ENCODE results near the gene DAPK3.
"Not testable (repeated sequence)": the region's sequence is repeated elsewhere in the genome, so short reads cannot be mapped to it uniquely, and the experiment has no call there.

Gene DAPK3

DNA sequence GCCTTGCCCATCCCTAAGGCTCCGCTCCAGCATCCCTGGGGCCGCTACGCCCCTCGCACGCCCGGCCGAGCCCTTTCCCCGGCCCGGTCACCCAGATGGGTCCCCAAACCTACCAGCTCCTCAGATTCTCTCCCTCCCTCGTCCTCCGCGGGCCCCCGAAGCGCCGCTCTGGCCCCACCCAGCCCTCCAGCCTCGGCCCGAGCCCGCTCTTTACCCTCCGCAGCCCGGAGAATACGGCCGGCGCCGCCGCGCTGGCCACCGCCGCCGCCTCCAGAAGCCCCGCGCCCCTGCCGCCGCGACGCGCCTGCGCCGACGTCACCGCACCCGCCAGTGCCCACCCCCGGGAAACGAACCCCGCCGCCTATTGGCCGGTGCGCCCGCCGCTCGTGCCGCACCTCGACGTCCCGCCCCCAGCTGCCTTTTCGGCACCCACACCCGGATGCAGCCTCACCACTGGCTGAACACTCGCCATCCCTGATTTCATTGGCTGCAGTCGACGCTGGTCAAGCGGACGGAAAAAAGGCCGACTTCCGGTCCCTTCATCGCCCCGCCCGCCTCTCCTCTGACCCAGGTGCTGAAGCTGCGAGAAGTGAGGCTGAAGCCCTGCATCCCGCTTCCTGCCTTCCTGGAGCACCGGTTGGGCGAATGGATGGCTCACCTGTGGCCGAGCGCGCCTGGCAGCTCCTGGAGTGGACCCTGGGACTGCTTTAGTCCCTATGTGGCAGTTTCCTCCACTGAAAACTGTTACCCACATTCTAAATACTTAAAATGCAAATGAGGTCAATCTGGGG, at the start of gene DAPK3:
DAPK3 (minus strand) TSS at position 292 of the 791 bp plus-strand sequence. CDS start 1,364 bp downstream, outside the sequence.
- peak; percentile 97 to 98 (median 98) for DNase-seq

DNA sequence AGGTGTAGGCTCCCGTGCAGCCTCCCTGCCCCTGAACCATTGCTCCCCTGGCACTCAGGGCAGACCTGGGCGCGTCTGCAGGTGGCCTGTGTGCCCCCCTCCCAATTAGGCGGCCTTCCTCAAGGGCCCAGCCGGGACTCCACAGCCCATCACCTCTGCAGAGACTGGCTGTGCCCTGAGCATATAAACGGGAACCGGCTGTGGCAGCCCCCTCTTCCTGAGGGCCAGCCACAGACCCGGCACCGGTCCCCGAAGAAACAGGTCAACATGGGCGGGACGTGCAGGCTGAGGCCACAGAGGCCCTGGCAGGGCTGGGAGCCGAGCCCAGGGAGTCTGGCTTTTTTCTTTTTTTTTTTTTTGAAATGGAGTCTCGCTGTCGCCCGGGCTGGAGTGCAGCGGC, 48.7 kb upstream of the DAPK3 start:
- DNase-seq: no peak

DNA sequence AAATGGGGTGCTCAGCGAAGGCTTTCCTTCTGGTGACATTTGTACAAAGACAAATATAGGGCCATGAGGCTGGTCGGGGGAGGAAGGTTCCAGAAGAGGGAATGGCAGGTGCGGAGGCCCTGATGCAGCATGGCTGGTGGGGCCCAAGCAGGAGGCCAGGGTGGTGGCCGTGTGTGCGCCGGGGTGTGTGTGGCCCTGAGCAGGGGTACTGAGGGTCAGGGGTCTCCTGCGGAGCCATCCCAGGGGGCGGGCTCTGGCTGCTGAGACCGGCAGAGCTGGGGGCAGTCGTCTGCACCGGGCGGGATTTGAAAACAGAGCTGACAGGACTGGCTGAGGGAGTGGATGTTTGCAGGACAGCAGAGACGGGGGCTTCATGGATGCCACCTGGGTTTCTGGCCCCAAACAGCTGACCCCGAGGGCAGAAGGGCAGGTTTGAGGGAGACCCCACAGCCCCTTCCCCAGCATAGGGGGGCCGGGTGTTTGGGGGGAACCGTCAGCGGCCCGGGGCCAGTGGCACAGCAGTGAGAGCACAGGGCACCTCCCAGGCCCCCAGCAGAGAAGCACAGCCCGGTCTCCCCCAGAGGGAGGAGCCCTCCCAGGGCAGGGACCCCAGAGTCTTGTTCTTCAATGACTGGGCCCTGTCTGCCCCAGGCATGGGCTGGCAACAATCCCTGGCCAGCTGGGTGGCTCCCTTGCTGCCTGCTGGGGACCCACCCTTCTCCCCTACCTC, 48.0 kb upstream of the DAPK3 start:
- DNase-seq: no peak

GRCh38 chr19:4018140-4018613, 47.3 kb upstream of the DAPK3 start:
- no peak for DNase-seq

DNA sequence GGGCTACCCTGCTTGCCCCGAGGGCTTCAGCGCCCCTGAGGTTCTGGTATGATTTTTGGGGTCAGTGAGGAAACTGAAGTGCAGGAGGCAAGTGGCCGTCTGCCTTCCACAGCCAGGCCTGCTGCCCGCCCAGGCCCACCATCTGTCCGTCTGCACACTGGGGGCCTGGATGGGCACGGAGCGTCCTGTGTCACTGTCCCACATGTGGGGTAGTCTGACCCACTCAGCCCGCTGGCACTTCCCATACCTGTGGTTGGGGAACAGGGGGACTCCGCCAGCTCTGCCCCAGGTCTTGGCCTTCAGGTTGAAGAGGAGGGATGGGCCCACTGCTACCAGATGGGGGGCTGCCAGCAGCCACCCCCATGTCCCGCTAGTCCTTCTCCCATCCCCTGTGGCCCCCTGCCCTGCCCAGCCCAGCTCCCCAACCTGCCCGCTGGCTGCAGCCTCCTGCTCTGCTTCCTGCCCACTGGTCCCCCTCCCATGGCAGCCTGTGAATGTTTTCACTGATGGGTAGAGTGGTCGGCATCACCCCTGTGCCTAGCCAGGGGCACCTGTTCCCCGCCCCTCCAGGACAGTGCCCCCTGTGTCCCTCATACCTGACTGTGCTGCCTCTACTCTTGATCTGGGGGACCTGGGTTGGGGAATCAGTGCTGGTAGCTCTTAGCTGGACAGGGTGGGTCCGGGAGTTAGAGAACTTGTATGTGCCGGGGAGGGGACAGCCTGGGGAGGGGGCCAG, 46.2 kb upstream of the DAPK3 start:
- DNase-seq: no peak

DNA sequence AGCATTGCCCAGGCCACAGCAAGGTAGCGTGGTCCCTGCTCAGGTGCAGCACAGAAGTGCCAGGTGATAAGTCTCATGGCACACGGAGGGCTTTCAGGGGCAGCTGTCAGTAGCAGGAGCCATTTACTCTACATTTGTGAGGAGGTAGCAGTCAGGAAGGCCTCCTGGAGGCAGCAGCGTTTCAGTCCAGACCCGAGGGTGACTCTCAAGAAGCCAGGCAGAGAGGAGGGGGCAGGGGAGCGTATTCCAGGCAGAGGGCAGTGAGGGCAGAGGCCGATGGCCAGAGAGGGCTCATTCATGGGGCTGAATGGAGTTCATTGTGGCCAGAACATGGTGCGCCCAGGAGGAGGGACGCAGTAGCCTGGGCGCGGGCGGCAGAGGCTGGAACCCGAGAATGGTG, 45.6 kb upstream of the DAPK3 start:
- no peak for DNase-seq

- no peak for DNase-seq
These were observed 45.0 kb upstream of the DAPK3 start for GRCh38 chr19:4015705-4016402.

DNA sequence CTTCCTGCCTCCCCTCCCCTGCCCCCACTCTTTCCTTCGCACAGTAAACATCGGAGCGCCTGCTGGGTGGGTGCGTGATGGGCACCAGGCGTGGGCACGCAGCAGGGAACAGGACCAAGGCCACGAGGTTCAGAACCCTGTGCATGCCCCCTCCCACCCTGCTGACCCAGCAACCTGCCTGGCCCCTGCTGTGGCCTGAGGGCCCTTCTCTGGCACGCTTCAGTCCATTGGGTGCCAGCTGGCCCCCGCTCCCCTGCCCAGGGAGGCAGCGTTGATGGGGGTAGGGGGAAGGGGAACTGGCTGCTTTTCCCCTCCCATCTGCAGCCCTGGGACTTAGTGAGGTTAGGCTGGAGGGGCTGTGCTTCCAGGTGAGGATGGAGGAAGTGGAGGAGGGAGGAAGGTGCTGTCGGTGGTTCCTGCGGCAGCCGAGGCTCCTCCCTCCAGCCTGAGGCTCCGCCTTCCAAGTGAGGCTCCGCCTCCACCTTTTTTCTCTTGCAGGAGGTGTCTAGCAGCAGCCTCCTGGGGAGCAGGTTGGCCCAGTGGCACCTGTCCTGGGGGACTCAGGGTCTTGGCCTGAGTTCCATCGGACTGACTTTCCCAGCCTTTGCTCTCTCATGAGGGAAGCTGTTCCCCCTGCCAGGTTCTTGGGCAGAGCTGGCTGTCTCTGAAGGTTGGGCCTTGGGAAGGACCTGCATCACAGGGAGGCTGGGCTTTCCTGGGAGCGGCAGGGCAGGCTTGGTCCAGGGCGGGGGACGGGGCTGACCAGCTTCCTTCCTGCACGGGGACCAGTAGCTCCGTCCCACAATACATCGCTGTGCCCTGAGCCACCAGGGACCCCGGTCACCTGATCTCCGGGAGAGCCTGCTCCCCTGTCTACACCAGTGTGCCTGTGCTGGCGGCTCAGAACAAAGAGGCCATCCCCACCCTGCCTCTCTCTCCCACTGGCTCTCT, 43.9 kb upstream of the DAPK3 start:
- peak in 2 of 3 donors; percentile 10 to 15 for DNase-seq

DNA sequence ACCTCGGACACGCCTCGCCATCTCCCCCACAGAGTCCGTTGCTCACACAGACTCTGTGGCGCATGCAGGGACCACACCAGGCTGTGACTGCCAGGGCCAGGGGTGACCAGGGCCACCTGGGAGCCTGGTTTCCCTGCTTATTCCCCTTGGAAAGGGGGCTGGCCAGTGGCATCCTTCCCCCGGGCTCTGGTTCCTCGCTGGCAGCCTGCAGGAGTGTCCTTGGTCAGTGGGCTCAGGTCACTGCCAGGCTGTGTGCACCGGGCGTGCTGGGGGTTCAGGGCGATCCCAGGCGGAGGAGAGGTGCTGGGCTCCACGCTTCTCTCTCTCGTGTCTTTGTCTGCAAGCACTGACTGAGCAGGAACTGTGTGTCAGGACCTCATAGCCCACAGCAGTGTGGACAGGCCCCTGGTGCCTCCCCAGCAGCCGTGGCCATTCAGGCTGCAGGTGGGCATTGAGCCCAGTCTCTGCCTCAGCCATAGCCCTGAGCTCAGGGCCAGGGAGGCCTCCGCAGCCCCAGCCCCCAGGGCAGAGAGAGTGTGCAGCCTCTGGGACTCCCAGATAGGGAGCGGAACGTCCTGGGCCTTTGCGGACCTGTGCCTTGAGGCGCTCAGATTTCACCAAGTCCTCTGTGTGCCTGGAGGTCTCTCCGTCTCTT, 43.1 kb upstream of the DAPK3 start:
- DNase-seq: no peak

DNA sequence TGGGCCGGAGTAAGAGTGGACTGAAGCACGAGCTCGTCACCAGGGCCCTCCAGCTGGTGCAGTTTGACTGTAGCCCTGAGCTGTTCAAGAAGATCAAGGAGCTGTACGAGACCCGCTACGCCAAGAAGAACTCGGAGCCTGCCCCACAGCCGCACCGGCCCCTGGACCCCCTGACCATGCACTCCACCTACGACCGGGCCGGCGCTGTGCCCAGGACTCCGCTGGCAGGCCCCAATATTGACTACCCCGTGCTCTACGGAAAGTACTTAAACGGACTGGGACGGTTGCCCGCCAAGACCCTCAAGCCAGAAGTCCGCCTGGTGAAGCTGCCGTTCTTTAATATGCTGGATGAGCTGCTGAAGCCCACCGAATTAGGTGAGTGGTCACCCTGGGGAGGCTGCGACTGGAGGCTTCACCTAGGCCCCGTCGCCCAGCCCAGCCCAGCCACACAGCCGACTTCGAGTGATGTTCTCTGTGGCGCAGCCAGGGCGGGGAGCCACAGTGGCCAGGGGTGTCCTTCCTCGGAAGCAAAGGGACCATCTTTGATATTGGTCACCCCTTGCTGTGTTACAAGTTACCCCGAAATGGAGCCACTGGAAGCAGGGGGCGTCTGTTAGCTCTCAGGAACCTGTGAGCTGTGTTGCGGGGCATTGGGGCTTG, 42.2 kb upstream of the DAPK3 start:
- DNase-seq: no peak

GRCh38 chr19:4012092-4012974, 41.4 kb upstream of the DAPK3 start:
- DNase-seq: no peak

DNA sequence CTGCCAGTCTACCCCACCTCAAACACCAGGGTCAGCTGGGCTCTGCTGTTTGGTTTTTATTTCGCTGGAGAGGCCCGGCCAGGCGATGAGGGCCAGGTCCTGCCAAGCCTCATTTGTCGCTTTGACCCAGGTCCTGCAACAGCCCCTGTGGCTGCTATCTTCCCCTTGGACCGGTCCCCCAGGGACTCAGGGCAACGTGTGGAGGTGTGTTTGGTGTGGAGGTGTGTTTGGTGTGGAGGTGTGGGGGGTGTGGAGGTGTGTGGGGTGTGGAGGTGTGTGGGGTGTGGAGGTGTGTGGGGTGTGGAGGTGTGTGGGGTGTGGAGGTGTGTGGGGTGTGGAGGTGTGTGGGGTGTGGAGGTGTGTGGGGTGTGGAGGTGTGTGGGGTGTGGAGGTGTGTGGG, 40.5 kb upstream of the DAPK3 start:
- DNase-seq: not testable (repeated sequence)

DNA sequence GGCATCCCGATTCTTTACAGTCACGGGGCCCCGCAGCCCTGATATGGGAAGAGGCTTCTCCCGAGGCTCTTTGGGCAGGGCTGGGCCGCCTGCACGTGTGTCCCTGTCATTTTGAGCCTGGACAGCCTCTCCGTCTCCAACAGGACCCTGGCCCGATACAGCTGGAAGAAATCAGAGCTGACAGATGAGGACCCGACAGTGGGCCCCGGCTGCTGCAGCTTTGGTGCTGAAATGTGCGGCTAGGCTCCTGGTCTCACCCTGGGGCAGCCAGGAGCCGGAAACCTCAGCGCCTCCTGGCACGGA, 39.9 kb upstream of the DAPK3 start:
- DNase-seq: no peak

GRCh38 chr19:4009990-4010807, 39.3 kb upstream of the DAPK3 start:
- no peak for DNase-seq

- DNase-seq: peak; percentile 33 to 60 (median 33)
These were observed 37.1 kb upstream of the DAPK3 start for GRCh38 chr19:4007836-4008539.

- DNase-seq: peak; percentile 97 to 100 (median 99)
These were observed 36.3 kb upstream of the DAPK3 start, which contains the start of gene PIAS4 for GRCh38 chr19:4007021-4007835. Gene PIAS4 (plus strand): TSS chr19:4007736. CDS start chr19:4007761, 25 bp downstream.

GRCh38 chr19:4005436-4005835, 34.5 kb upstream of the DAPK3 start:
- not testable (repeated sequence) for DNase-seq
